22Rv1 (cell line): ENCODE data around the gene HECA.
"Not testable (repeated sequence)": the region's sequence is repeated elsewhere in the genome, so short reads cannot be mapped to it uniquely, and the experiment has no call there.

Experiments
- H3K27ac ChIP-seq: fragments of 450-650 bp; 2 replicates; pipeline ENCODE4 v1.5.1; 2017
- ZFX ChIP-seq: fragments of 450-650 bp; IDR thresholded peaks from 2 replicates; pipeline ENCODE4 v1.6.1; 2017; ENCODE audit warnings: antibody characterized with exemption, borderline replicate concordance
- TF ChIP-seq, protein P1 (sequence below): fragments of 450-650 bp; IDR thresholded peaks from 2 replicates; pipeline ENCODE4 v1.5.1; 2017; ENCODE audit warnings: mild to moderate bottlenecking

Gene HECA

GRCh38 chr6:139137706-139138105 lies 2.8 kb downstream of the HECA start:
- no peak overlapping the region for H3K27ac ChIP-seq
- no peak for TF ChIP-seq ZFX
- TF ChIP-seq, protein P1, sequence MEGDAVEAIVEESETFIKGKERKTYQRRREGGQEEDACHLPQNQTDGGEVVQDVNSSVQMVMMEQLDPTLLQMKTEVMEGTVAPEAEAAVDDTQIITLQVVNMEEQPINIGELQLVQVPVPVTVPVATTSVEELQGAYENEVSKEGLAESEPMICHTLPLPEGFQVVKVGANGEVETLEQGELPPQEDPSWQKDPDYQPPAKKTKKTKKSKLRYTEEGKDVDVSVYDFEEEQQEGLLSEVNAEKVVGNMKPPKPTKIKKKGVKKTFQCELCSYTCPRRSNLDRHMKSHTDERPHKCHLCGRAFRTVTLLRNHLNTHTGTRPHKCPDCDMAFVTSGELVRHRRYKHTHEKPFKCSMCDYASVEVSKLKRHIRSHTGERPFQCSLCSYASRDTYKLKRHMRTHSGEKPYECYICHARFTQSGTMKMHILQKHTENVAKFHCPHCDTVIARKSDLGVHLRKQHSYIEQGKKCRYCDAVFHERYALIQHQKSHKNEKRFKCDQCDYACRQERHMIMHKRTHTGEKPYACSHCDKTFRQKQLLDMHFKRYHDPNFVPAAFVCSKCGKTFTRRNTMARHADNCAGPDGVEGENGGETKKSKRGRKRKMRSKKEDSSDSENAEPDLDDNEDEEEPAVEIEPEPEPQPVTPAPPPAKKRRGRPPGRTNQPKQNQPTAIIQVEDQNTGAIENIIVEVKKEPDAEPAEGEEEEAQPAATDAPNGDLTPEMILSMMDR: no peak

DNA sequence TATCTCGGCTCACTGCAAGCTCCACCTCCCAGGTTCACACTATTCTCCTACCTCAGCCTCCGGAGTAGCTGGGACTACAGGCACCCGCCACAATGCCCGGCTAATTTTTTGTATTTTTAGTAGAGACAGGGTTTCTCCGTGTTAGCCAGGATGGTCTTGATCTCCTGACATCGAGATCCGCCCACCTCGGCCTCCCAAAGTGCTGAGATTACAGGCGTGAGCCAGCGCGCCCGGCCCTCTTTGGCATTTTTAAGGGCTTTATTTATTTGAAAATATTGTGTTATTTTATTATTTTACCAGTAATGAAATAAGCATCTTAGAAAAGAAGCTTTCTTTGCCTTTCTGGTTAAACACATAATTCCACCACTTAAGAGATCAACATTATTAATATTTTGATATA lies 6.0 kb downstream of the HECA start:
- not testable (repeated sequence) for H3K27ac ChIP-seq

- H3K27ac ChIP-seq: no peak overlapping the region
- TF ChIP-seq ZFX: no peak
- TF ChIP-seq, protein P1: no peak
These were observed 7.4 kb downstream of the HECA start for GRCh38 chr6:139142262-139142661.

- no peak overlapping the region for H3K27ac ChIP-seq
- TF ChIP-seq, protein P1: no peak
- TF ChIP-seq ZFX: no peak
These were observed 8.2 kb downstream of the HECA start for GRCh38 chr6:139143111-139143510.

DNA sequence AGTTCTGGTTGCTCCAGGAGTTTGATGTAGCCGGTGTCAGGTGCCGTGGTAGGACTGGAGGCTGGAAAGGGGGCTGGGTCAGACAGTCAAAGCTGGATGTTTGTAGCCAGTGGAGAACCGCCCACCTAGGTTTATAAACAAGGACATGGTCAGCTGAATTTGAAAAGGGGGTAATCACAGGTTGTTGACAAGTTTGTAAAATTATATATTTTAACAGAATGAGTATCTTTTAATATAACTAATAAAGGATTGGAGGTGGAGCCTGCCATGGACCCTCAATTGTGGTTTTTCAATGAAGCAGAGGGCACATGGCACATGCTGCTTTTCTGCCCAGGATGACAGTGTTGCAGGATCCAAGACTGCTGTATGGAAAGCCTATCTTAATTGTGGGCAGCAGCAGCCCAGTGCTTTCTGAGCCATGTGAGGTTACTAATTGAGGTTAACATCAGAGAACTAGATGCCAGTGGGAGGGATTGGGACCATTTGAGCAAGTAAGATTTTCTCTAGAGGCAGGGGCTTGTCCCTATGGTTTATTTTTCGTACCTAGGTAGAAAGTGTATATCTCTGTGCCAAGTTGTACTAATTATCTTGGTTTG lies 9.7 kb downstream of the HECA start:
- no peak overlapping the region for H3K27ac ChIP-seq
- TF ChIP-seq, protein P1: no peak
- no peak for TF ChIP-seq ZFX

DNA sequence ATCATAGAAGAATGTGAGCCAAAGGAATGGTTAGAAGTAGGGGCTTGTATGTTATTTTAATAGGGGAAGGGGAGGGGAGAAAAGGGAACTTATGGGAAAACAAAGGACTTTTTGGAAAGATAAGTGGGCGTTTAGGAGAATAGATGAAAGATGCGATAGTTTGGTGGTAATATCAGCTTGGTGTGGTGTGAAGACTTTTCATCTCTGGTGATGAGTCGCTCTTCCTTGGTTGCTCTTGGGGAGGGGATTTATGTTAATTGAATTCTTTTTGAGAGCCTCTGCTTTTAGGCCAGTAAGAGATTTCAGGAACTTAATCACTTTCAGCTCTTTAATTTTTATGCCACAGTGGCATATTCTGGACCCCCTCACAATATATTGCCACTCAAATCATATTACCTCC lies 10.8 kb downstream of the HECA start:
- TF ChIP-seq, protein P1: no peak
- TF ChIP-seq ZFX: no peak
- H3K27ac ChIP-seq: no peak overlapping the region

- TF ChIP-seq, protein P1: no peak
- TF ChIP-seq ZFX: no peak
- no peak overlapping the region for H3K27ac ChIP-seq
These were observed 11.4 kb downstream of the HECA start for GRCh38 chr6:139146317-139146726.

DNA sequence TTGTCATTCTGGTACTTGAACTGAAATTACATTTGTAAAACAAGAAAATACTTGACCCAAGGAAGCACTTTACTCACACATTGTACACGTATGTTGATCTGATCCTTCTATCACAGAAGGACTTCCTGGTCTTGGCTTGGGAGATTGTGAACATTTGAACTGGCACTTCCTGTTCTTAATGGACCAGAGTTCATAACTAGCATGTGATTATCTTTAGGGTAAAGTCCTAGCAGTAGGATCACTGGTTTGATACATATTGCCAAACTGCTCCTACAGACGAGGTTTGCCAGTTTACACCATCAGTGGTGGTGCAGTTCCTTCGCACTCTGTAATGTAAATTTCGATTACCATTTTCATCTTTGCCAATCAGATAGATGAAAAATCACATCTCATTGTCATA lies 12.7 kb downstream of the HECA start:
- H3K27ac ChIP-seq: no peak overlapping the region
- TF ChIP-seq, protein P1: no peak
- TF ChIP-seq ZFX: no peak
